Ovary (tissue), 3 donors: ENCODE measurements around the gene SLC35E3.

Experiments used
- POLR2A ChIP-seq: fragments of 450-650 bp; IDR thresholded peaks from one replicate; pipeline ENCODE4 v1.6.1; 2017; ENCODE audit warnings: antibody characterized with exemption, mild to moderate bottlenecking, moderate library complexity
- TF ChIP-seq, protein P1 (sequence below), 3 donors: fragments of 450-650 bp in 2 of 3; fragments of 200-600 bp in 1 of 3; IDR thresholded peaks; one replicate each; pipeline versions ENCODE4 v1.5.1 to v1.8.0; 2016 to 2022; ENCODE audit warnings: antibody characterized with exemption in 3 of 3, mild to moderate bottlenecking in 1 of 3
- donor health status: DM: no; HTN: no; CAD: no.

DNA sequence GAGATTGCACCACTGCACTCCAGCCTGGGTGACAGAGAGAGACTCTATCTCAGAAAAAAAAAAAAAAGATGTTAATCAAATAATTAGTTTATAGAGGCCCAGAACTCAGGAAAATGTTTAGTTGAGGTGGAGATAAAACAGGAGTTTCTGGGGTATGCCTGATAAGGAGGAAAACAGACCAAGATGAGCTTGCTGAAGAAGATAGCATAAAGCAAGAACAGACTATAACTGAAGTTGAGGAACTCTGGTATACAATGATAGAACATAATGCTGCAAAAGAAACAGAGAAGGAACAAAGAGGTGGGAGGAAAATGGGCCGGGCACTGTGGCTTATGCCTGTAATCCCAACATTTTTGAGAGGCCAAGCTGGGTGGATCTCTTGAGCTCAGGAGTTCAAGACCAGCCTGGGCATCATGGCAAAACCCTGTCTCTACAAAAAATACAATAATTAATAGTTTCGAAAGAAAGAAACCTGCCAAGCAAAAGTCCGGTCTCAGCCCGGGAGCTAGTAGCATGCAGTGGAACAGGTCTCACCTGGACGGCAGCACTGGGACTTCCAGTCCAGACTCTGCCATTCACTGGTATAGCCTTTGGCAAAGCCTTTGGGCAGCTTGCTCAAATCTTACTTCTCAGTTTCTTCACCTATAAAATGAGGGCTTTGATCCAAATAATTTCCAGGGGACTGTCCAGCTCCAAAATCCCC is 25.4 kb downstream of the SLC35E3 start:
- TF ChIP-seq, protein P1, sequence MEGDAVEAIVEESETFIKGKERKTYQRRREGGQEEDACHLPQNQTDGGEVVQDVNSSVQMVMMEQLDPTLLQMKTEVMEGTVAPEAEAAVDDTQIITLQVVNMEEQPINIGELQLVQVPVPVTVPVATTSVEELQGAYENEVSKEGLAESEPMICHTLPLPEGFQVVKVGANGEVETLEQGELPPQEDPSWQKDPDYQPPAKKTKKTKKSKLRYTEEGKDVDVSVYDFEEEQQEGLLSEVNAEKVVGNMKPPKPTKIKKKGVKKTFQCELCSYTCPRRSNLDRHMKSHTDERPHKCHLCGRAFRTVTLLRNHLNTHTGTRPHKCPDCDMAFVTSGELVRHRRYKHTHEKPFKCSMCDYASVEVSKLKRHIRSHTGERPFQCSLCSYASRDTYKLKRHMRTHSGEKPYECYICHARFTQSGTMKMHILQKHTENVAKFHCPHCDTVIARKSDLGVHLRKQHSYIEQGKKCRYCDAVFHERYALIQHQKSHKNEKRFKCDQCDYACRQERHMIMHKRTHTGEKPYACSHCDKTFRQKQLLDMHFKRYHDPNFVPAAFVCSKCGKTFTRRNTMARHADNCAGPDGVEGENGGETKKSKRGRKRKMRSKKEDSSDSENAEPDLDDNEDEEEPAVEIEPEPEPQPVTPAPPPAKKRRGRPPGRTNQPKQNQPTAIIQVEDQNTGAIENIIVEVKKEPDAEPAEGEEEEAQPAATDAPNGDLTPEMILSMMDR (IDR thresholded peaks at IDR 0.05) = no peak
- TF ChIP-seq POLR2A = no peak
